ENCODE measurements around the gene MYOM3.

MYOM3 gene

GRCh38 chr1:24140741-24141181 lies 28.8 kb upstream of the MYOM3 start:
- Histone ChIP-seq H3K9me3 (ENCODE audit: insufficient read depth, low read length) (no peaks in the 10 kb centered on the region), H4K20me1 (ENCODE audit: insufficient read depth, low read length) (no peaks in the 10 kb centered on the region), H3K36me3 (replicated peaks; ENCODE audit: low read depth, low read length) (no peaks in the 10 kb centered on the region), H2AFZ (ENCODE audit: low read depth, low read length) (no peak overlapping the region), H3K27me3 (ENCODE audit: low read depth, low read length) (no peaks in the 10 kb centered on the region), H3K79me2 (ENCODE audit: low read length) (no peaks in the 10 kb centered on the region), H3K9ac (ENCODE audit: low read length) (no peak overlapping the region), H3K4me1 (ENCODE audit: low read length) (0 out of 2 replicates have a peak, but pooled peaks cover 12% of the 10 kb centered on the region), H3K4me2 (ENCODE audit: low read length) (no peak overlapping the region), H3K4me3 (ENCODE audit: low read length) (no peak overlapping the region), H3K27ac (ENCODE audit: low read length) (no peak overlapping the region)
- no peak for TF ChIP-seq EZH2phosphoT487 (IDR thresholded peaks at IDR 0.05; ENCODE audit: low read depth)
- no peak for TF ChIP-seq CTCF (IDR thresholded peaks at IDR 0.05; ENCODE audit: low read depth, low read length)

GRCh38 chr1:24139841-24140425 lies 28.0 kb upstream of the MYOM3 start:
- TF ChIP-seq CTCF (IDR thresholded peaks at IDR 0.05; ENCODE audit: low read depth, low read length) (no peak), EZH2phosphoT487 (IDR thresholded peaks at IDR 0.05; ENCODE audit: low read depth) (no peak)
- H3K36me3 ChIP-seq (replicated peaks; ENCODE audit: low read depth, low read length): no peaks in the 10 kb centered on the region
- H3K27ac ChIP-seq (ENCODE audit: low read length): no peak overlapping the region
- no peaks in the 10 kb centered on the region for H3K27me3 ChIP-seq (ENCODE audit: low read depth, low read length)
- 0 out of 2 replicates have a peak, but pooled peaks cover 12% of the 10 kb centered on the region for H3K4me1 ChIP-seq (ENCODE audit: low read length)
- no peak overlapping the region for H3K4me2 ChIP-seq (ENCODE audit: low read length)
- no peak overlapping the region for H3K9ac ChIP-seq (ENCODE audit: low read length)
- no peaks in the 10 kb centered on the region; the same call in 1 of the 2 replicates for H3K9me3 ChIP-seq (ENCODE audit: insufficient read depth, low read length)
- H3K4me3 ChIP-seq (ENCODE audit: low read length): no peak overlapping the region
- H4K20me1 ChIP-seq (ENCODE audit: insufficient read depth, low read length): no peaks in the 10 kb centered on the region
- no peak overlapping the region for H2AFZ ChIP-seq (ENCODE audit: low read depth, low read length)
- no peaks in the 10 kb centered on the region for H3K79me2 ChIP-seq (ENCODE audit: low read length)

DNA sequence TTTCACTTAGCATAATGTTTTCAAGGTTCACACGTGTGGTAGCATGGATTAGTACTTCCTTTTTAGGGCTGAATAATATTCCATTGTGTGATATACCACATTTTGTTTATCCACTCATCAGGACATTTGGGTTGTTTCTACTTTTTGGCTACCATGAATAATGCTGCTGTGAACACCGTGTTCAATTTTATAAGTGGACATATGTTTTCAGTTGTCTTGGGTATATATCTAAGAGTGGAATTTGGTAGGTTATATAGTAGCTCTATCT lies 27.2 kb upstream of the MYOM3 start:
- H3K9ac ChIP-seq (ENCODE audit: low read length): no peak overlapping the region
- no peaks in the 10 kb centered on the region for H4K20me1 ChIP-seq (ENCODE audit: insufficient read depth, low read length)
- no peaks in the 10 kb centered on the region for H3K79me2 ChIP-seq (ENCODE audit: low read length)
- 0 out of 2 replicates have a peak, but pooled peaks cover 9% of the 10 kb centered on the region for H3K4me1 ChIP-seq (ENCODE audit: low read length)
- no peak overlapping the region for H3K27ac ChIP-seq (ENCODE audit: low read length)
- no peak for TF ChIP-seq EZH2phosphoT487 (IDR thresholded peaks at IDR 0.05; ENCODE audit: low read depth)
- TF ChIP-seq CTCF (IDR thresholded peaks at IDR 0.05; ENCODE audit: low read depth, low read length): no peak
- no peak overlapping the region for H2AFZ ChIP-seq (ENCODE audit: low read depth, low read length)
- no peaks in the 10 kb centered on the region for H3K27me3 ChIP-seq (ENCODE audit: low read depth, low read length)
- H3K4me2 ChIP-seq (ENCODE audit: low read length): no peak overlapping the region
- no peaks in the 10 kb centered on the region; the same call in 1 of the 2 replicates for H3K9me3 ChIP-seq (ENCODE audit: insufficient read depth, low read length)
- H3K36me3 ChIP-seq (replicated peaks; ENCODE audit: low read depth, low read length): no peaks in the 10 kb centered on the region
- no peak overlapping the region for H3K4me3 ChIP-seq (ENCODE audit: low read length)

DNA sequence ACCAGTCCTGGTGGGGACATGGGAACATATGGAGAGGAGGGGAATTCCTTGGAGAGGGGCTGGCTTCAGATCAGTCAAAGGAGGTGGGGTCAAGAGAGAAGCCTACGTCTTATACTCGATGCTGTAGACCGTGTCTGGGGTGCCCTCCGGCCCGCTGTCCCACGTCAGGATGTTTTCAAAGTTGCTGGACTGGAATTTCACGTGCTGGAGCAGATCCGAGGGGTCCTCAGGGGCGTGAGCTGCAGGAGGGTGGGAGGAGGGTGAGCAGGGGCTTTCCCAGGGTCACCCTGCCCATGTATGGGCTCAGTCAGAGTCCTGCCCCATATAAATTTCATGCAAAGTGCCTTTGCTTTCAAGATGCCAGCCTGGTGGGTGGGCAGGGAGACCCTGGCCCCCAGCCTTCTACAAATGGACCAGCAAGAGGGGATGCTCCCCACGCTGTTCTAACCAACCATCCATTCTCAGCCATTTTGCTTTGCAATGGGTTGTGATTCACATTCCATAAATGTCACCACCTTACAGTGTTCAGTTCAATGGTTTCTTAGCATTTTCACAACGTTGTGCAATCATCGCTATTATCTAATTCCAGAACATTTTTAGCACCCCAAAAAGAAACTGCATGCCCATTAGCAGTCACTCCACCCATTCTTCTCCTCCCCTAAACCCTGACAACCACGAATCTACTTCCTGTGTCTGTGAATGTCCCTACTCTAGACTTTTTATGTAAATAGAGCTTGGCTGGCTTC lies 26.7 kb upstream of the MYOM3 start:
- no peak overlapping the region for H3K27ac ChIP-seq (ENCODE audit: low read length)
- H3K4me2 ChIP-seq (ENCODE audit: low read length): no peak overlapping the region
- H3K4me1 ChIP-seq (ENCODE audit: low read length): 0 out of 2 replicates have a peak, but pooled peaks cover 5% of the 10 kb centered on the region
- no peaks in the 10 kb centered on the region; the same call in 1 of the 2 replicates for H3K9me3 ChIP-seq (ENCODE audit: insufficient read depth, low read length)
- H3K36me3 ChIP-seq (replicated peaks; ENCODE audit: low read depth, low read length): no peaks in the 10 kb centered on the region
- H3K27me3 ChIP-seq (ENCODE audit: low read depth, low read length): no peaks in the 10 kb centered on the region
- no peak overlapping the region for H3K9ac ChIP-seq (ENCODE audit: low read length)
- no peak overlapping the region for H3K4me3 ChIP-seq (ENCODE audit: low read length)
- no peaks in the 10 kb centered on the region for H3K79me2 ChIP-seq (ENCODE audit: low read length)
- H2AFZ ChIP-seq (ENCODE audit: low read depth, low read length): no peak overlapping the region
- TF ChIP-seq CTCF (IDR thresholded peaks at IDR 0.05; ENCODE audit: low read depth, low read length): no peak
- TF ChIP-seq EZH2phosphoT487 (IDR thresholded peaks at IDR 0.05; ENCODE audit: low read depth): no peak
- H4K20me1 ChIP-seq (ENCODE audit: insufficient read depth, low read length): no peaks in the 10 kb centered on the region
